Measurements from ENCODE around the gene CIITA.
"Not testable (repeated sequence)": the region's sequence is repeated elsewhere in the genome, so short reads cannot be mapped to it uniquely, and the experiment has no call there.

CIITA gene

DNA sequence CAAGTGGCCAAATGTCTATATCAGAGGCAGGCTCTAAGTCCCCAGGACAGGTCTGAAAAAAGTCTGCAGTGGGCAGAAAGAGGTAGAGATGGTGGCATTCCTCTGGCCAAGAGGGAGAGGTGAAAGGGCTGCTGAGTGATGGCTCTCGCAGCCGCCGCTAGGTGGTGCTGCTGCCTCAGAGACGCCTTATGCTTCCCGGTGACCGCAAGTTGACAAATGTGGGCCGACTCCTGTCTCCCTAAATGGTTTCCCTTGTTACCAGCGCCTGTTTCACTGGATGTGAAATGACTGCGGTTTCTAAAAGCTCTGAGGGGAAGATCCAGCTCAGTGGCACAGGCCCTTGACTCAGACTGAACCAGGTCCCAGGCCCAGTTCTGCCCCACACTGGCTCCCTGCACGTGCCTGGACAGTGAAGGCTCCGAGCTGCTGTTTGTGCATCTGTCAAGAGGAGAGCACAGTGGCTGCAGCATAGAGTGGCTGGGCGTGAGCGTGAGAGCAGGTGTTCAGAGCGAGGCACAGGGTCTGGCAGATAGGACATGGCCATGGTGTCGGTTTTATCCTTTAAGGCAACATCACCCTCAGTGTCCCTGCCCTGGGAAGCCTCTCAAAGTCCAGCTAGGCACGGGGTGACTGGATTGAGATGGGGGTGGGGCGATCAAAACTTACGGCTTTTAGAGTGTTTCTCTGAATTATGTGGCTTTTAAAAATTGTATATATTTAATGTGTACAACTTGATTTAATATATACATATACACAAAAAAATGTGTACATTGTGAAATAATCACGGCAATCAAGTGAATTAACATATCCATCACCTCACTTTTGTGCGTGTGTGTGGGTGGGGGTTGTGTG, 87.3 kb downstream of the CIITA start:
- peak; percentile 80 for DNase-seq

DNA sequence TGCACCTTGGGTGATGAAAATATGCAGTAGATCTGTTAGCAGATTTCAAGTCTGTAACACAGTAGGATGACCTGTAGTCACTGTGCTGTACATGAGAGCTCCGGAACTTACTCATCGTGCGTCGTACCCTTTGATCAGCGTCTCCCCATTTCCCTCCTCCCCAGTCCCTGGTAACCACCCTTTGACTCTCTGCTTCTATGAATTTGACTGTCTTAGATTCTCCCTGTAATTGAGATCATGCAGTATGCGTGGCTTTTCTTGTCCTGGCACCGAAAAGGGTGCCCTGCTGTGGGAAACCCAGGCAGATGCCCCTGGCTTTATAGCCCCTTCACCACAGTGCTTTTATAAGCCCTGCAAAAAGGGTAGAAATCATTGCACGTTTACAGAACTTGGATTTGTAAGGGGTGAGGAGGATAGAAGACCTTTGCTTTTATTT, 87.9 kb downstream of the CIITA start:
- peak; percentile 54 for DNase-seq

DNA sequence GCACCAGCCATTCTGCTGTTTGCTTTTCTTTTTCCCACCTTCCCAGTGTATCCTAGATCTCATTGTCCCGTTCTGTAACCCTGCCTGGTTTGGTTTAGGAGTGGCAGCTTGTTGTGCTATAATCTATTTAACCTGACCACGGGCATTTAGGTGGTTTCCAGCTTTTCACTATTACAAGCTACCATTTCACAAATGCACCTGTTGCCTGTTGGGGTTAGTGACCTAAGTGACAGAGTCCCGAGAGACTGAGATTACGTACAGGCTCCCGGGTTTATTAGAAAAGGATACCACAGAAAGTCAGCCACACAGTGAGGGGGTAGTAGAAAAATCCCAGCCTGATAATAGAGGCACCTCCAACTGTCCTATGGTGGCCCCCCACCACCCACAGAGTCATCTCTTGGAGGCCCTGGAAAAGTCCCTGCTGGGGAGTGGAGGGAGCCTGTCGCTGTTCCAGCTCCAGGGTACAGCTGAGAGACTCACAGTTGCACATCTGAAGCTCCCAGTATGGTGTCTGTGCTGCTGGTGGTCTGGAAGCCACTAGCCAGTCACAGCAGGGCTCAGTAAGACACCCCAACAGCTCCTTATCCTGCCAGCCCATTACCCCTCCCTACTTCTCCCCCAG, 88.5 kb downstream of the CIITA start:
- DNase-seq: no peak

DNA sequence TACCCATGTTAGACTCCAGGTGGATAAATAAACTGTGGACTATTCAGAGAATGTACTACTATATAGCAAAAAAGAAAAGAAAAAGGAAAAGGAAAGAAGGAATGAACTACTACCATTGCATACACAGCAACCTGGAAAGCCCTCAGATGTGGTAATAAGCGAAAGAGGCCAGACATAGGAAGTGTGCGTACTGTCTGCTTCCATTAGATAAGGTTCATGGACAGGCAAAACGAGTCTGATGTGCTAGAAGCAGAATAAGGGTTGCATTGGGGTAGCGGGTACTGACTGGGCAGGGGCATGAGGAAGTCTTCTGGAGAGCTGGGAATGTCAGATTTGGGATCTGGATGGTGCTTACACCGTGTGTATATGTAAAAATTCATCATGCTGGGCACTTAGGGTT, 89.1 kb downstream of the CIITA start:
- DNase-seq: no peak

DNA sequence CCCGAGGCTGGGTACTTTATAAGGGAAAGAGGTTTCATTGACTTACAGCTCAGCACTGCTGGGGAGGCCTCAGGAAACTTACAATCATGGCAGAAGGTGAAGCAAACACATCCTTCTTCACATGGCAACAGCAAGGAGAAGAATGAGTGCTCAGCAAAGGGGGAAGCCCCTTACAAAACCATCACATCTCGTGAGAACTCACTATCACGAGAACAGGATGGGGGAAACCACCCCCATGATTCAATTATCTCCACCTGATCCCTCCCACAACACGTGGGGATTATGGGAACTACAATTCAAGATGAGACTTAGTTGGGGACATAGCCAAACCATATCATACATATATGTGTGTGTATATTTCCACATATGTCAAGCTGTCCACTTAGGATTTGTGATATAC, 89.6 kb downstream of the CIITA start:
- DNase-seq: not testable (repeated sequence)

DNA sequence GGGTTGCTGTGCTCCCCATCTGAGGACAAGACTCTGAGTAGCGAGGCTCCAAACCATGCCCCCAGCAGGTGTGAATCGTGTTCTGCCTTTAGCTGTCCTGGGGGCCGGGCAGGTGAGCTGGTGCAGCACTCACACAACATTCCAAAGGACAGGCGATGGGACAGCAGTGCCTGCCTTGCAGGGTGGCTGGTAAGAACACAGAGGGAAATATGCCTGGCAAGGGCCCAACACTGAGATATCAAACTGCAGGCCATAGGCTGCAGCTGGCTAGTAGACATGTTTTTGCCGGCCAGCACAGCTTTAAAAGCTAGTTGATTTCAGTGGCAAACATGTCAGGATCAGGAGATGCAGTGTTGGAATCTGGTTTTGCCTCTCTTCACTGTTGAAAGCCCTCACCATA, 91.0 kb downstream of the CIITA start:
- no peak for DNase-seq

DNA sequence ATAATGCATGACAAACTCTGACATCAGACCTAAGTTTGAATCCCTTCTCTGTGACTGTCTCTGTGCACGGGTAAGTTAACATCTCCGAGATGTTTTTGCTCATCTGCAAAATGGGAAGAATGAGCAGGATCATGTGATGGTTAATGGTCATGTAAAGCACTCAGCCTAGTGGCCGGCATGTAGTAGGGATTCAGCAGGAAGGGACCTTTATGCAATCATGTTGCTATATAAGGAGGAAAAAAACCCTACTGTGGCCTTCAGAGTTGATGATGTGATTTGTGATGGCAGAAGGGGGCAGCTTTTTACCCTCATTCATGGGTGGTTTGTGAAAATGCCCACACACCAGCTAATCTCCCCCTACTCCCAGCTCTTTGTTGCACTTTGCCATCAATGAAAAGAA, 91.5 kb downstream of the CIITA start:
- DNase-seq: no peak

DNA sequence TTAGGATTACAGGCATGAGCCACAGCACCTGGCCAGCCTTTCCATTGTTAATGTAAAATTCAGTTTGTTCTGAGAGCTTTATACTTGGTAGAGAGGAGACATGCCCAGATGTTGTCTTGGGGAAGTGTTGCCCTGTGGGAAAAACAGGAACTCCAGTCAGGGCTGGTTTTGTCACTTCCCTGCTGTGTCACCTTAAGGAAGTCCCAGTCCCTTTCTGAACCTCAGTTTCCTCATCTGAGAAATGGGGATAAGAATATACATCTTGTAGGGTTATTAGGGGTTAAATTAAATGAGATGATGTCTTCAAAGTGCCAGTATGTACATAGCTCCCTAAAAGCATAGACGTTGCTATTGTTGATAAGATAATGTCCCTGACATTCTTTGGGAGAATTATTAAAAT, 92.6 kb downstream of the CIITA start:
- no peak for DNase-seq

DNA sequence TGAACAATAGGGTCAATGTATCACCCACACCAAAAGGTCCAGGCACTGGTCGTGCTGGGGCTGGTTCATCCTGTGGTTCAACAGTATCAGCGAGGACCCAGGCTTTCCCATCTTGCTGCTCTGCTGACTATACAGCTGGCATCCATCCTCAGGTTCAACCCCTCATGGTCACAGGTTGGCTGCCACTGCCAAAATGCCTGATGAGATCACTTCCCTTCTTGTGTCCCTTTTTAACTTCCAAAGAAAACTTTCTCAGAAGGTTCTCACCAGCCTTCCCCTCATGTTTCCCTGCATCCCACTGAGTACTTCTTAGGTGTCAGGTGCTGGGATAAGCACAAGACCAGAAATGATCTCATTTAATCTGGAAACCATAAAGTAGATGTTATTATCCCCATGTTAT, 93.1 kb downstream of the CIITA start:
- no peak for DNase-seq

DNA sequence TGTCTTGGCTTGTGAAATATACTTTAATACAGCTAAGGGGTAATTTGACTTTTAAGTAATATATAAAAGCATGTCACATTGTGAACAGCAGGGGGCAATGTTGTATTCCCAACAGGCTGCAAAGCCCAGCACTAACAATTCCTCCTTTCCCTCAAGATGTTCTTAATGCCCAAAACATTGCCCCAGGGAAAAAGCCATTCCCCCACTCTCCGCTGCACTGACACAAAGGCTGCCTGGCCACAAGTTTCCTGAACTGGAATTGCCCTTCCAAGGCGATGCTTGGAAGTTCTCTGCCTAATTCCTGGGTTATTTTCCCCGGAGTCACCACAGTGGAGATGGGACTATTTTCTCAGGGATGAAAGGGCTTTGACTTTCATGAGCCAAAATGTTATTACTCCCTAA, 94.6 kb downstream of the CIITA start:
- peak; percentile 31 for DNase-seq

DNA sequence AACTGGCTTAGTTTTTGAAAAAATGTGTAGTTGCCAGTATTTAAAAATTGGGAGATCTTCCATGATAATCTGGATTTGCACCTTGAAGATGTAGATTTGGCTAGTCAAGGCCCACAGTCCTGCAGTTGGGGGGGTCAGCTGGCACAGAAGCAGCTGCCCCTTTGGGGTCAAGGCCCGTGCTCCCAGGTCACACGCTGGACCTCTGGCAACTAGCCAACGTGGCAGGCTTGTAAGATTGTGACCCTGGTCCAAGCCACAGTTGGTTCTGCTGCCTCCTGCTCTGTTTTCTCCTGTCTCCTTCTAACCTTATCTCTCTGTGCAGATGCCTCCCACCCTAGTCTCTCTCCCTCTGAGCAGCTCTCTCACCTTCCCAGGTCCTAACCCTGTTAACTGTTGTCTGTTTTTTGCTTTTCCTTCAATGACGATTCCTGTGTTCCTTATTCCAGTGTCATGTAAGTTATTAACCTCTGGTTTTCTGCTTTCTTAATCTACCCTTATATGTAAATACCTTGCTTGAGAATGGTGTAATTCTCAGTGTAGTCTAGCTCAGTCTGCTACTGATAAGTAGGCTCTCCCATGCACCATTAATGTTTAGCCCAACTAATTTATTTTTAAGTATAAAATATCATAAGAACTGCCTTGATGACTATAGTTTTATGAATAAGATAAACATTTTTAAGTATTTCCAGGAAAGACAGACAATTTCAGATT, 95.3 kb downstream of the CIITA start:
- DNase-seq: no peak

DNA sequence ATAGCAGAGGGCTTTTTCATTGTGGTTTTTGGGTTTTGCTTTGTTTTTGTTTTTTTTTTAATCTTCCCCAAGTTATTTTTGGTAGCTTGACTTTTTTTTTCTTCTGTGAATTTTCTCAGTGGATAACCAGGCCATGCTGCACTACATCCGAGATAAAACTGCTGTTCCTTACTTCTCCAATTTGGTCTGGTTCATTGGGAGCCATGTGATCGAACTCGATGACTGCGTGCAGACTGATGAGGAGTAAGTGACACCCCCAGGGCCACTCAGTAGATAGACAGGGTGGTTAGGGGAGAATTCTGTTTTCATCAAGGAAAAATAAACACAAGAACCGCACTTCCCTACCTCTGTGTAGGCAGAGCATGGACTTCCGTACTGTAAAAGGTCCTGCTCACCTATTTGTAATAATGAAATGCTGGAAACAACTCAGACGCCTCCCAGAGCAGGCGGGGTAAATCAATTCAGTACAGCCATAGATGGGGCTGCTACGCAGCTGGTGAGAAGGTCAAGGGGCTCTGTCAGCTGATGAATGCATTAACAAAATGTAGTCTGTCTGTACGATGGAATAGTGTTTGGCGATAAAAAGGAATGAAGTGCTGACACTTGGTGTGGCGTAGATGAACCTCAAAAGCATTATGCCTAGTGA, 95.9 kb downstream of the CIITA start:
- no peak for DNase-seq

DNA sequence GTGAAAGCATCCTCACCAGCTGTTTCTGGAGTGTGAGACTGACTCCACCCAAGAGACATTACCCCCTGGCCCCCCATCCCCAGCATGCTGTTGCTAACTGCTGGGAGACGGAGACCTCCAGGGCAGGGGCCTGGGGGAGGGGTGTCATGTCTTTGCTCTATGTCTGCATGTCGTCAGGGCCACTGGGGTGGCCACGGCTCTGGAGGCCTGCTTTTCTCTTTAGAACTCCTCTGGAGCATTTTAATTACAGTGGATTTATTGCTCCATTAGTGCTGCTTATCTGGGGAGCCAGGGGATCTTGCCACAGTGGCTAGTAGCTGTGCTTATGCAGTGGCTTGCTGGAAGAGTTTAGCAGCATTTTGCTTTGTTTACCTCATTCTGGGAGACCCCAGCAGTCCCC, 99.6 kb downstream of the CIITA start:
- DNase-seq: no peak

DNA sequence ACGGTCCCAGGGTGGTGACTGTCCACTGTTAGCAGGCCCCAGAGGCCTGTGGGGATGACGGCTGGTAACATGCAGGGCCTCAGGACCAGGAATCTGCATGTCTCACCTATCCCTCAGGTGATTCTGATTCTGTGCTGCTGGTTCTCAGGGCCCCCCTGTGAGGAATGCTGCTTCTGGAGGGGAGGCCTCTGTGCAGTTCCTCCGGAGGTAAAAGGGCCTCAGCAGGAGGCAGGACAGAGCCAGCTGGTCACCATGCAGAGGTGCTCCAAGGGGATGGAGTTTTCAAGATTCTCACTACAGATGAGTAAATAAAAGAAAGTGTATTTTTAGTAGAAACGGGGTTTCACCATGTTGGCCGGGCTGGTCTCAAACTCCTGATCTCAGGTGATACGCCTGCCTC, 101.1 kb downstream of the CIITA start:
- no peak for DNase-seq

DNA sequence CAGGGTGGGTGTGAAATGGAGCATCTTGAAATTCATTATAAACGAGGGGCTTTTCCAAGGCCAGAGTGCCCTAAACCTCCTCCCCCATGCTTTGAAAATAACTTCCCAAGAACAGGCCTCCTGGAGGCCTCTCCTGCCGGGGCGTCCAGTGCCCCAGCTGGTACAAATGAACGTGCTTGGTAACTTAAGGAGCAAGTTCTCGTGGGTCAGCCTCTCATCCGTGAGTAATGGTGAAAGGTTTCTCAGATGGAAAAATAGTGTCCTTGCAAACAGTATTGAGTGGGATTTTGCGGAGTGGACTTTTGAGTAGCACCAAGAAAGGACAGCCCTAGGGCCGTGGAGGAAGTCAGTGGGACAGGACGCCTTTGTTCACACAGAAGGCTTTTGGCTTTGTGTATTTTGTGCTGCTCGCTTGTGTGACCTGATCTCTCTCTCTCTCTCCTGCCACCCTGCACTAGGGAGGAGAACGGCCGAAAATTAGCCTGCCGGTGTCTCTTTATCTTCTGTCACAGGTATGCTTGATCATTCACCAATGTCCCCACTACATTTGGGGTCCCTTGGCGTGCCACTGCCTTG, 102.0 kb downstream of the CIITA start:
- no peak for DNase-seq

DNA sequence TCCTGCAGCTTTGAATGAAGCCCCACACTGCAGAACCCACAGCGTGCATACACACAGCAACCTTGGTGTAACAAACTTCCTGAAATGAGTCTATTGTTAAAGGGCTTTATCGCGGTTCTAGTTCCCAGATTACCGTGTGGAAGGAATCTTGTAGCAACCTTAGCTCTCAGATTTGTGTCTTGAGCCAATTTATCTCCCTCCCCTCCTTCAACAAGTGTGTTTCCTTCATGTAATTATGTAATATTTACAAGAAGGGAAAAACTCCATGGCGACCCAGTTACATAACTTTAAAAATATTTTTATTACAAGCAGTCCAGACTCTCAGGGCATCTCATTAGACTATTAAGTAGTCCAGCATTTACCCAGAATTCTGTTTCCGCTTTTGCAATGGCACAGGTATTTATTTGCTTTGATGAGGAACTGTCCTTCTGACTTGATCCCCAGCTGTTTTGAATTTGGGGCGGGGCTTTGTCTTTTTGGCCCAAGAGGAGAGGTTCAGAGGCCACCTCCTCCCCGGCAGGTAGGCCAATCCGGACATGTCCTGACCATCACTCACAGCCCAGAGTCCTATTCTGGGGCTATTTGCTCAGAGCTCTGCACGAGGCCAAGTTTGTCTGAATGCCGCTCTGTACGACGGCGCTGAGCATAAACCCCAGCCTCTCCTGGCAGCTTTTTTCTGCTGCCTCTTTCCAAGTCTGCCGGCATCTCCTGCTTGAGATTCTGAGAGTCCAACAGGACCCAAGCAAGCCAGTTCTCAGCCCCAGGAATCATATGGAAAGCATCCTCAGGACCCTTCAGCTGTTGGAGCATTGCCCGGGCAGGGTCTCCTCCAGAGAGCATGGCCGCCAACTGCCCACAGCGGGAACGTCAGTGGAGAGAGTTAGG, 103.0 kb downstream of the CIITA start:
- no peak for DNase-seq

DNA sequence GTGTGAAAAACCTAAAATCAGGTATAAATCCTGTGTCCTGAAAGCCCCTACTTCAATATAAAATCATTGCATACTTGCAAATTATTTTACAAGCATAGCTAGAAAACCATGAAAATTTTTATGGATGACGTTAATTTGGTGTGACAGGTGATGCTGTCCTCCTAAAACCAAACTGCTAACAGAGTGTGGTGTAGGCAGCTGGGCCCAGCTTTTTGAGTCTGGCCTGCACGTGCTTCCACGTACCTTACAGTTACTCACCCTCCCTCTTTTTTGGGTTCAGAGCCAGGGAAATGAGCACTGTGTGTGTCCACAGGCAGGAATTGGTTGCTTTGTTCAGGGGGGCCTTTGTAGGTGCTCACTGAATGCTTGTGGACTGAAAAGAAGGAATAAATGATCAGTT, 103.8 kb downstream of the CIITA start:
- DNase-seq: no peak

DNA sequence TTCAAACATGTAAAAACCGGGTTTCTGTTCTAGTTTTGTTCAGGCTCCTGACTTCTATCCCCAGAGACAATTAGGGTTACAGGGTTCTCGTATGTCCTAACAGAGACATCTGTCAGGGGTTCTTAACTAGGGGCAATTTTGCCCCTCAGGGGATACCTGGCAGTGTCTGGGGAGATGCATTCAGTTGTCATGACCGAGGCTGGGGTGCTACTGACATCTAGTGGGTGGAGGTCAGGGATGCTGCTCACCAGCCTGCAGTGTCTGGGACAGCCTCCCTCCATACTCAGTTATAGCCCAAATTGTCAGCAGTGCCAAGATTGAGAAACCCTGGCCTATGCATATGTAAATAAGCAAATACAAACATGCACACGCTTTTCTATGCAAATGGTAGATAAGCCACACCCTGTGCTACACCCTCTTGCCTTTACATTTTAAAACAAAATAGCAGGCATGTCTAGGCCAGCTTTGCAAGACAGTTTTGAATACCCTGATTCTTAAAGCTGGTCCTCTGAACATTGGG, 104.8 kb downstream of the CIITA start:
- no peak for DNase-seq

DNA sequence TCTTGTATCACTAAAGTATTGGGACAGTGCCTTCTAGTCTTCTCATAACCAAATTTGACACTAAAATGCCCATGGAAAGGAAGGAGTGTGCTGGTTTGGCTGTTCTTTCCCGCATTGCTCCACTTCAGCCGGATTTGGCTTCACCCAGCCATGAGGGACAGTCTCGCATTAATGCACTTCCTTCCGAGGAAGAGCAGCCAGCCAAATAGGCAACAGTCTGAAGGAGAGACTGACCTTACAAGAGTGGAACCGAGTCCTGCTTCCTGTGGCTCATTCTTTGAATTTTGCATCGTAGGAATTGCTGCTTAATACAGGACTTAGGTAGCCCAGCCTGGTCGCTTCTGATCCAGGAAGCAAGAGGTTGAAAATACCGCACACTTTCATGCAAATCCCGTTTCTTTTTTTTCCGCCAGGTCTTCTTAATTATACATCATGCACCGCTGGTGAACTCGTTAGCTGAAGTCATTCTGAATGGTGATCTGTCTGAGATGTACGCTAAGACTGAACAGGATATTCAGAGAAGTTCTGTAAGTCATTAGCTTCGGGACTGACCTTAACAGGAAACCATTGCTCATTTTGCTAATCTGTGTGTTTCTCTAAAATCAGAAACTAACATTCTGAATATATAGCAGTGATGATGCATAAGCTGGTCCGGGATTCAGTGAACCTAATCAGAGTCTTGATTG, 105.6 kb downstream of the CIITA start:
- DNase-seq: no peak

DNA sequence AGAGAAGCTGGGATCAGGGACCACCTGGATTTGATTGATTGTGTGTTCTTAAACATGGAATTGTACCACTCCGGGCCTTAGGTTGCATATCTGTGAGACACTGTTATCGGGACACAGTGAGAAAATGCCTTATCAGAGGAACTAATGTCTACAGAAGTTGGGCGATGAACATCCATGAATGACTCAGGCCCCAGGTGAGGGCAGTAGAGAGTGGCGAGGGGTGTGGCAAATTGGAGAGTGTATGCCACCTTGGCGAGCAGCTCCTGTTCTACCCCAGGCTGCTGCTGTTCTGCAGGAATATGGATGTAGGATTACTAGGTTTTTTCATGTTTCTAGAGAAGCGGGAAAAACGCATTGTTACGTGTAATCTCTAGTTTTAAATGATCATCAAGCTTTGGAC, 106.2 kb downstream of the CIITA start:
- no peak for DNase-seq

DNA sequence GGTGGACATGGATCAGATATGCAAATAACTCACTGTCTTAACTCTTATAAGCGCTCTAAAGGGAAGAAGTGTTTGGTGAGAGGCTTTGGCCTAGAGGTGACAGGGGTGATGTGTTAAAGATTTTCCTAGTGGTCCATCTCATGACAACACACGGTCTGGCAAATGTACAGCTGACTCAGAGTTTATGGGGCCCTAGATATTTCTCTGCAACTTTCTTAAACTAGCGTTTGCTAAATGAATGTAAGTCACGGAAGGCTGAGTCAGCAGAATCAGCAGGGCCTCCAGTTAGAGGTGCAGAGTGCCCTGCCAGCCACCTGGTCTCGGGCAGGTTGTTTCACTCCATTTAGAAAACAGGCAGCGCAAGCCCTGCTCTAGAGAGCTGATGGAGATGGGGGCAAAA, 107.5 kb downstream of the CIITA start:
- DNase-seq: no peak
